CD4-positive, alpha-beta memory T cell (primary cell): ENCODE data around the gene TEX12. TPM values are rescaled to one million over a fixed set of nuclear protein-coding genes. Genes with fewer than 3 reads are reported as not detected.
A peak's percentile ranks its signal among the peaks of the same experiment; 100 is the strongest.

Experiments used
- CTCF ChIA-PET: fragments of 350-600 bp; sonication (Branson Sonifier 250); formaldehyde crosslinking; loops from one replicate; lab custom pipeline; 2021; ENCODE audit warnings: inconsistent platforms; ENCODE audit not compliant: partially characterized antibody; lab: Charles Lee
- POLR2A ChIA-PET: fragments of 350-600 bp; sonication (Branson Sonifier 250); formaldehyde crosslinking; loops from one replicate; lab custom pipeline; 2021; ENCODE audit not compliant: partially characterized antibody; lab: Charles Lee
- DNase-seq, 5 donors: peaks; one replicate each; pipeline versions ENCODE4 v3.0.0 to v3.0.0-alpha.2; 2020 to 2022; ENCODE audit warnings: mixed read lengths in 1 of 5
- H3K27ac ChIP-seq: one replicate; pipeline ENCODE4 v1.7.0; 2013; ENCODE audit warnings: low read depth, low read length
- H3K27me3 ChIP-seq: 2 replicates; pipeline ENCODE4 v1.7.0; 2013; ENCODE audit warnings: mild to moderate bottlenecking, low read length, moderate library complexity; ENCODE audit not compliant: insufficient read depth
- H3K36me3 ChIP-seq: 2 replicates; pipeline ENCODE4 v1.7.0; 2013; ENCODE audit warnings: mild to moderate bottlenecking, low read length, moderate library complexity; ENCODE audit not compliant: insufficient read depth
- H3K4me1 ChIP-seq: 2 replicates; pipeline ENCODE4 v1.7.0; 2013; ENCODE audit warnings: mild to moderate bottlenecking, low read length, moderate library complexity; ENCODE audit not compliant: insufficient read depth
- H3K4me3 ChIP-seq, 2 donors: one replicate each; pipeline ENCODE4 v1.7.0; 2013; ENCODE audit warnings: low read length in 2 of 2, mild to moderate bottlenecking in 1 of 2
- H3K9me3 ChIP-seq, 2 donors: one replicate each; pipeline ENCODE4 v1.7.0; 2013; ENCODE audit warnings: low read length in 2 of 2, control low read depth in 1 of 2; ENCODE audit not compliant: control insufficient read depth in 1 of 2
- H3K27ac Mint-ChIP-seq, 7 donors: one replicate each; pipeline ENCODE4 v1.8.0; 2020 to 2021; ENCODE audit warnings: mixed read lengths in 7 of 7, mild to moderate bottlenecking in 6 of 7, inconsistent platforms in 3 of 7, moderate library complexity in 3 of 7
- H3K27me3 Mint-ChIP-seq, 2 donors: one replicate each; pipeline ENCODE4 v1.8.0; 2020 to 2021; ENCODE audit warnings: mixed read lengths in 2 of 2
- H3K36me3 Mint-ChIP-seq, 2 donors: one replicate each; pipeline ENCODE4 v1.8.0; 2020 to 2021; ENCODE audit warnings: mixed read lengths in 2 of 2, inconsistent platforms in 1 of 2, mild to moderate bottlenecking in 1 of 2
- H3K4me1 Mint-ChIP-seq, 4 donors: one replicate each; pipeline ENCODE4 v1.8.0; 2020 to 2021; ENCODE audit warnings: mixed read lengths in 4 of 4, mild to moderate bottlenecking in 1 of 4
- H3K4me3 Mint-ChIP-seq, 8 donors: one replicate each; pipeline ENCODE4 v1.8.0; 2020 to 2021; ENCODE audit warnings: mixed read lengths in 8 of 8, mild to moderate bottlenecking in 7 of 8, moderate library complexity in 6 of 8, inconsistent platforms in 3 of 8
- H3K9me3 Mint-ChIP-seq, 8 donors: one replicate each; pipeline ENCODE4 v1.8.0; 2020 to 2021; ENCODE audit warnings: mixed read lengths in 8 of 8, mild to moderate bottlenecking in 5 of 8, inconsistent platforms in 3 of 8, moderate library complexity in 1 of 8
- intact Hi-C: fragments of 100-400 bp; cut with micrococcal nuclease; formaldehyde crosslinking; loops from one replicate; pipeline ENCODE4 v1.15.1; 2023
- polyA plus RNA-seq, 2 donors: library from polyadenylated mRNA; unstranded; fragments of 300-500 nt; fragmentation: Illumina TruSeq; gene quantifications; one replicate each; pipeline ENCODE4 v1.2.3, GENCODE V29; 2021
- total RNA-seq, 2 experiments: library from RNA; stranded (reverse); gene quantifications; one replicate each; pipeline ENCODE4 v1.2.3, GENCODE V29; 2021

The TEX12 gene
- total and polyA plus RNA-seq, 4 experiments from 2014 or later, result 0.29 TPM; not detected in 3

DNA sequence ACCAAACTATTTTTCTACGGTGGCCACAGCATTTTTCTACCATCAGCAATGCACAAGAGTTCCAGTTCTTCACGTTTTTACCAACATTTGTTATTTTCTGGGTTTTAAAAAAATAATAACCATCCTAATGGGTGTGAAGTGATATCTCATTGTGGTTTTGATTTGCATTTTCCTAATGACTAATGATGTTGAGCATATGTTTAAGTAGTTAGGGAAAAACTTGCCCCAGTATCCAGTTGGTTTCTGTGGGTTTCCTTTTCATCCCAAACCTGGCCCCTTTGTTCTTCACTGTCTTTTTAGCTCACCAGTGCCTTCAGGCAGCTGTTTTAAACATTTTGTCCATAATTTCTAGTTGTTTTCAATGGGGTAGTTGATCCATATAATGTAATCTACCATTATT lies 44.4 kb downstream of the TEX12 start:
- CTCF ChIA-PET, result interaction anchor here (1.2 to 21.5 kb wide), 2 partner anchors 10 to 69 kb away, joined by 3 to 452 read pairs; no protein-coding TSS in a partner anchor
- Histone ChIP-seq H3K9me3 (no peaks in the 10 kb centered on the region), H3K4me1 (no peaks in the 10 kb centered on the region), H3K36me3 (no peaks in the 10 kb centered on the region), H3K27ac (no peak overlapping the region), H3K27me3 (no peaks in the 10 kb centered on the region), H3K4me3 (no peak overlapping the region)
- Mint-ChIP-seq H3K4me3 (peak overlapping the region in 4 of 8 donors; percentile 26 to 65 (median 53)), H3K4me1 (peaks cover 0 to 20% (median 6%) of the 10 kb centered on the region in 4 donors), H3K36me3 (peaks cover 0 to 5% of the 10 kb centered on the region in 2 donors), H3K27ac (no peak overlapping the region), H3K27me3 (peaks cover 0 to 6% of the 10 kb centered on the region in 2 donors), H3K9me3 (no peaks in the 10 kb centered on the region)
- POLR2A ChIA-PET, result no interaction called here
- intact Hi-C loops, result no loop called here
- no peak for DNase-seq

GRCh38 chr11:112212290-112212689 lies 45.1 kb downstream of the TEX12 start:
- intact Hi-C loops, result no loop called here
- H3K36me3 ChIP-seq, result no peaks in the 10 kb centered on the region
- DNase-seq, result no peak
- no peaks in the 10 kb centered on the region for H3K36me3 Mint-ChIP-seq
- peak overlapping the region in 2 of 8 donors; percentile 4 to 7 for H3K4me3 Mint-ChIP-seq
- no peaks in the 10 kb centered on the region for H3K9me3 Mint-ChIP-seq
- no peak overlapping the region for H3K27ac Mint-ChIP-seq
- no peaks in the 10 kb centered on the region for H3K27me3 ChIP-seq
- no peak overlapping the region for H3K4me3 ChIP-seq
- H3K4me1 ChIP-seq, result no peaks in the 10 kb centered on the region
- H3K27me3 Mint-ChIP-seq, result peaks cover 0 to 6% of the 10 kb centered on the region in 2 donors
- peaks cover 0 to 20% (median 6%) of the 10 kb centered on the region in 4 donors for H3K4me1 Mint-ChIP-seq
- POLR2A ChIA-PET, result no interaction called here
- CTCF ChIA-PET, result interaction anchor here (1.2 to 21.5 kb wide), 2 partner anchors 9 to 68 kb away, joined by 3 to 452 read pairs; no protein-coding TSS in a partner anchor
- no peaks in the 10 kb centered on the region for H3K9me3 ChIP-seq
- no peak overlapping the region for H3K27ac ChIP-seq

DNA sequence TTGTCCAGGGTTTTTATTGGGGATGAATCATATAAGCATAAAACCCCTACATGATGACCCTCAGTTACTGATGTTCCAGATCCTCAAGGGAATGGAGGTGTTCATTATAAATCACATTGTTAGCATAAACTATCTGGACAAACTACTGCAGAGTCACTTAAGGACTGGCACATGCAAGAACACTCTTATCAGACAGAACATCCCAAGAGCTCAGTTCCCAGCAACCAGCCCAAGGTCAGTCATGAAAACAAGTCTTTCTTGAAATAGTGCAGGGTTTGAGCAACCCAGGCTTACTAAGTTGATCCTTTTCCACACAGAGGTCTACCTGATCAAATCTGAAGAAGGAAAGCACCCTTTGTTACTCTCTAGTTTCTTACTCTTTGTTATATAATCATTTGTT lies 45.5 kb downstream of the TEX12 start:
- CTCF ChIA-PET, result interaction anchor here (21.5 kb wide), 1 partner anchor 68 kb away, joined by 452 read pairs; no protein-coding TSS in a partner anchor

GRCh38 chr11:112213753-112214152 lies 46.6 kb downstream of the TEX12 start:
- intact Hi-C loops, result no loop called here
- Histone ChIP-seq H3K27me3 (no peaks in the 10 kb centered on the region), H3K36me3 (no peaks in the 10 kb centered on the region), H3K4me3 (no peak overlapping the region), H3K4me1 (no peaks in the 10 kb centered on the region), H3K9me3 (no peaks in the 10 kb centered on the region), H3K27ac (no peak overlapping the region)
- no peak for DNase-seq
- no peak overlapping the region for H3K27ac Mint-ChIP-seq
- no peaks in the 10 kb centered on the region for H3K9me3 Mint-ChIP-seq
- no peaks in the 10 kb centered on the region for H3K36me3 Mint-ChIP-seq
- POLR2A ChIA-PET, result no interaction called here
- CTCF ChIA-PET, result interaction anchor here (21.5 kb wide), 1 partner anchor 67 kb away, joined by 452 read pairs; no protein-coding TSS in a partner anchor
- H3K4me3 Mint-ChIP-seq, result no peak overlapping the region
- H3K27me3 Mint-ChIP-seq, result peaks cover 0 to 6% of the 10 kb centered on the region in 2 donors
- peaks cover 0 to 20% (median 6%) of the 10 kb centered on the region in 4 donors for H3K4me1 Mint-ChIP-seq

More for the DNA sequence above, 45.5 kb downstream of the TEX12 start:
- Mint-ChIP-seq H3K27me3 (peaks cover 0 to 6% of the 10 kb centered on the region in 2 donors), H3K4me3 (no peak overlapping the region), H3K27ac (no peak overlapping the region), H3K36me3 (no peaks in the 10 kb centered on the region), H3K9me3 (no peaks in the 10 kb centered on the region), H3K4me1 (peaks cover 0 to 20% (median 6%) of the 10 kb centered on the region in 4 donors)
- no peak overlapping the region for H3K4me3 ChIP-seq
- no peaks in the 10 kb centered on the region for H3K9me3 ChIP-seq
- no peaks in the 10 kb centered on the region for H3K36me3 ChIP-seq
- H3K27ac ChIP-seq, result no peak overlapping the region
- POLR2A ChIA-PET, result no interaction called here
- no peak for DNase-seq
- intact Hi-C loops, result no loop called here
- no peaks in the 10 kb centered on the region for H3K4me1 ChIP-seq
- H3K27me3 ChIP-seq, result no peaks in the 10 kb centered on the region

DNA sequence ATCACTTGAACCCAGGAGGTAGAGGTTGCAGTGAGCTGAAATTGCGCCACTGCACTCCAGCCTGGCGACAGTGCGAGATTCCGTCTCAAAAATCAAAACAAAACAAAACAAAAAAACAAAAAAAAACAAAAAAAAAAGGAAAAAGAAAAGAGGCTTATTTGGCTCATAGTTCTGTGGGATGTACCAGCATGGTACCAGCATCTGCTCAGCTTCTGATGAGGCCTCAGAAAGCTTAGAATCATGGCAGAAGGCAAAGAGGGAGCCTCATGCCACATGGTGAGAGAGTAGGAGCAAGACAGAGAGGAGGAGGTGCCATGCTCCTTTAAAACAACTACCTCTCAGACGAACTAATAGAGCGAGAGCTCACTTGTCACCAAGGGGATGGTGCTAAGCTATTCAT lies 48.4 kb downstream of the TEX12 start:
- Mint-ChIP-seq H3K9me3 (no peaks in the 10 kb centered on the region), H3K4me3 (no peak overlapping the region), H3K4me1 (peaks cover 0 to 25% (median 10%) of the 10 kb centered on the region in 4 donors), H3K36me3 (no peaks in the 10 kb centered on the region), H3K27ac (no peak overlapping the region), H3K27me3 (peaks cover 0 to 3% of the 10 kb centered on the region in 2 donors)
- intact Hi-C loops, result no loop called here
- POLR2A ChIA-PET, result no interaction called here
- CTCF ChIA-PET, result interaction anchor here (0.8 to 21.5 kb wide), 2 partner anchors 65 to 1083 kb away, joined by 3 to 452 read pairs; no protein-coding TSS in a partner anchor
- no peak for DNase-seq
- no peak overlapping the region for H3K4me3 ChIP-seq
- no peaks in the 10 kb centered on the region for H3K4me1 ChIP-seq
- H3K36me3 ChIP-seq, result no peaks in the 10 kb centered on the region
- no peaks in the 10 kb centered on the region for H3K27me3 ChIP-seq
- no peak overlapping the region for H3K27ac ChIP-seq
- H3K9me3 ChIP-seq, result no peaks in the 10 kb centered on the region

GRCh38 chr11:112216561-112217105 lies 49.5 kb downstream of the TEX12 start:
- H3K27ac Mint-ChIP-seq, result no peak overlapping the region
- CTCF ChIA-PET, result interaction anchor here (1.4 to 21.5 kb wide), 2 partner anchors 64 to 1073 kb away, joined by 3 to 452 read pairs; no protein-coding TSS in a partner anchor

DNA sequence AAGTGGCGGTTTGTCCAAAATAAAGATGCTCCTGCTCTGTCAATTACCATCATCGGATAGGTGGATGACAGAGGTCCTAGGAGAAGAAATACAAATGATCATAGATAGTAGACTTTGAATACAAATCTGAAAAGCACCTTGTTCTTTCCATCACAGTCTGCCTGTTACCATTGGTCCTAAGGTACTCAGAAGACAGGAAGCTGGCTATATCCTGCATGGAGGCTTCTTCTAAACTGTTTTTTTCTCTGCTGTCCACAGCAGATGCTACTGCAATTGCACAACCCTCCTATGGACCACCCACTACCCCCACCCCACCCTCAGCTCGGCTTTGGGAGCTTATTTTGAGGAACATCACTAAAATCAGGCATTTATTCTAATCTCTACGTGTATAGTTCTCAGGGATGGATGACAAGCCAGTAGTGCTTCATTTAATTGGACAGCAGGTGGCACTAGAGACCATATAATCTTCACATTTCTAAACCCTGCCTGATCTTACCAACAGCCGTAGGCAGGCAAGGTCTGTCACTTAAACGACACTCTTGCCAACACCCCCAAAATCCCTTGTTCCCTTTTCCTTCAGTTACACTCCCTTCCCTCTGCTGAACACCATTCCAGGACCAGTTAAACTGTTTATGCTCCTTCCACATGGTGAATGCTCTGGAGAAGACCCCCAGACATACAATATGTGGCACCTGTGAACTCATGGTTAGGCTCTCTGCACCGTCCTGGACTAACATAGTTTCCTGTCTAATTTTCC lies 52.5 kb downstream of the TEX12 start:
- Histone ChIP-seq H3K27me3 (no peaks in the 10 kb centered on the region), H3K27ac (no peak overlapping the region), H3K4me1 (no peaks in the 10 kb centered on the region), H3K9me3 (no peaks in the 10 kb centered on the region), H3K36me3 (no peaks in the 10 kb centered on the region), H3K4me3 (no peak overlapping the region)
- DNase-seq, result peak; percentile 66 to 73 (median 71)
- POLR2A ChIA-PET, result interaction anchor here (1.5 to 1.8 kb wide), 2 partner anchors 61 to 63 kb away, joined by 8 to 9 read pairs; no protein-coding TSS in a partner anchor
- Mint-ChIP-seq H3K4me1 (peaks cover 0 to 5% (median 4%) of the 10 kb centered on the region in 4 donors), H3K36me3 (no peaks in the 10 kb centered on the region), H3K27me3 (no peaks in the 10 kb centered on the region), H3K27ac (peak overlapping the region in 3 of 7 donors; percentile 36 to 62 (median 42)), H3K9me3 (no peaks in the 10 kb centered on the region), H3K4me3 (peak overlapping the region in 1 of 8 donors; percentile 13)
- CTCF ChIA-PET, result interaction anchor here (0.7 to 21.5 kb wide), 17 partner anchors 8 to 1311 kb away, joined by 3 to 452 read pairs (median 4); partner anchors contain the start of gene TTC12
- intact Hi-C loops, result loop anchor here (1.0 kb wide), 3 partner anchors 61 to 369 kb away; no protein-coding TSS in a partner anchor

More at GRCh38 chr11:112216561-112217105, 49.5 kb downstream of the TEX12 start:
- peaks cover 0 to 3% of the 10 kb centered on the region in 2 donors for H3K27me3 Mint-ChIP-seq
- Histone ChIP-seq H3K9me3 (no peaks in the 10 kb centered on the region), H3K27me3 (no peaks in the 10 kb centered on the region), H3K27ac (no peak overlapping the region), H3K4me3 (no peak overlapping the region), H3K4me1 (no peaks in the 10 kb centered on the region), H3K36me3 (no peaks in the 10 kb centered on the region)
- POLR2A ChIA-PET, result no interaction called here
- DNase-seq, result no peak
- H3K4me1 Mint-ChIP-seq, result peaks cover 0 to 16% (median 6%) of the 10 kb centered on the region in 4 donors
- H3K36me3 Mint-ChIP-seq, result no peaks in the 10 kb centered on the region
- intact Hi-C loops, result no loop called here
- no peak overlapping the region for H3K4me3 Mint-ChIP-seq
- H3K9me3 Mint-ChIP-seq, result no peaks in the 10 kb centered on the region
